IMR-90 (cell line): ENCODE data around the gene WDR74. TPM values are rescaled to one million over a fixed set of nuclear protein-coding genes. Genes with fewer than 3 reads are reported as not detected.

ENCODE experiments used
- ATAC-seq: fragments of 200-7000 bp; cut with Tn5 transposase; 2 replicates; pipeline ENCODE4 v1.9.1; 2020; ENCODE audit warnings: low read depth, mild to moderate bottlenecking, moderate library complexity
- BruUV-seq: library from RNA; stranded (reverse); fragments of 400-500 nt; replicated peaks from 2 replicates; lab custom pipeline; 2021; lab: Mats Ljungman, UMichigan
- CTCF ChIA-PET: fragments of 300-600 bp; formaldehyde crosslinking; extraction: SDS; loops from one replicate; lab custom pipeline; 2021; ENCODE audit warnings: antibody characterized with exemption; lab: Yijun Ruan, JAX
- POLR2A ChIA-PET: fragments of 300-600 bp; sonication (Branson Sonifier 250); formaldehyde crosslinking; loops from one replicate; lab custom pipeline; 2022; ENCODE audit warnings: antibody characterized with exemption; ENCODE audit not compliant: unreplicated experiment; lab: Charles Lee
- DNase-seq: peaks from one replicate; pipeline ENCODE4 v3.0.0; 2013
- H2AFZ ChIP-seq: replicated peaks from 2 replicates; pipeline ENCODE3; 2013; ENCODE audit warnings: low read length, mild to moderate bottlenecking; ENCODE audit not compliant: poor library complexity
- H2AK5ac ChIP-seq: 2 replicates; pipeline ENCODE4 v1.6.1; 2013; ENCODE audit warnings: low read depth, low read length, inconsistent platforms
- H2AK9ac ChIP-seq: replicated peaks from 2 replicates; pipeline ENCODE3; 2013; ENCODE audit warnings: mild to moderate bottlenecking, low read depth, low read length, moderate library complexity; ENCODE audit not compliant: poor library complexity
- H2BK120ac ChIP-seq: 2 replicates; pipeline ENCODE4 v1.6.1; 2013; ENCODE audit warnings: low read depth, low read length, inconsistent platforms
- H2BK15ac ChIP-seq: 3 replicates; pipeline ENCODE4 v1.6.1; 2013; ENCODE audit warnings: low read depth, low read length, inconsistent platforms
- H2BK20ac ChIP-seq: 2 replicates; pipeline ENCODE4 v1.6.1; 2013; ENCODE audit warnings: low read depth, mild to moderate bottlenecking, inconsistent platforms, low read length, moderate library complexity
- H2BK5ac ChIP-seq: 2 replicates; pipeline ENCODE4 v1.6.1; 2013; ENCODE audit warnings: mild to moderate bottlenecking, low read depth, low read length, inconsistent platforms; ENCODE audit not compliant: poor library complexity, severe bottlenecking
- H3K14ac ChIP-seq: replicated peaks from 2 replicates; pipeline ENCODE4 v1.6.1; 2013; ENCODE audit warnings: low read depth, low read length, inconsistent platforms
- H3K18ac ChIP-seq: 2 replicates; pipeline ENCODE4 v1.6.1; 2013; ENCODE audit warnings: low read depth, low read length, control low read depth
- H3K23ac ChIP-seq: 2 replicates; pipeline ENCODE4 v1.6.1; 2013; ENCODE audit warnings: low read depth, low read length, inconsistent platforms
- H3K27ac ChIP-seq: 2 replicates; pipeline ENCODE4 v1.5.1; 2013; ENCODE audit warnings: mild to moderate bottlenecking, control low read depth, low read length; ENCODE audit not compliant: insufficient read depth
- H3K27me3 ChIP-seq: 2 replicates; pipeline ENCODE4 v1.6.1; 2013; ENCODE audit warnings: low read length; ENCODE audit not compliant: control insufficient read depth, insufficient read depth
- H3K36me3 ChIP-seq: 2 replicates; pipeline ENCODE4 v1.6.1; 2013; ENCODE audit warnings: low read length, mixed read lengths; ENCODE audit not compliant: control insufficient read depth, insufficient read depth
- H3K4ac ChIP-seq: 2 replicates; pipeline ENCODE4 v1.6.1; 2013; ENCODE audit warnings: low read depth, low read length, inconsistent platforms
- H3K4me1 ChIP-seq: 2 replicates; pipeline ENCODE4 v1.6.1; 2013; ENCODE audit warnings: low read length, mixed read lengths; ENCODE audit not compliant: control insufficient read depth, insufficient read depth
- H3K4me2 ChIP-seq: 2 replicates; pipeline ENCODE4 v1.6.1; 2013; ENCODE audit warnings: low read depth, mild to moderate bottlenecking, control low read depth, low read length, moderate library complexity
- H3K4me3 ChIP-seq: 2 replicates; pipeline ENCODE4 v1.5.1; 2013; ENCODE audit warnings: low read depth, mild to moderate bottlenecking, control low read depth, low read length, moderate library complexity; ENCODE audit not compliant: insufficient read depth
- H3K56ac ChIP-seq: 2 replicates; pipeline ENCODE4 v1.6.1; 2013; ENCODE audit warnings: low read length, inconsistent platforms; ENCODE audit not compliant: insufficient read depth; ENCODE audit errors: extremely low read depth
- H3K79me1 ChIP-seq, 2 experiments: 2 replicates each; pipeline ENCODE4 v1.6.1; 2013; ENCODE audit warnings: low read length in 2 of 2, inconsistent platforms in 1 of 2, low read depth in 1 of 2
- H3K9ac ChIP-seq: 2 replicates; pipeline ENCODE4 v1.6.1; 2013; ENCODE audit warnings: low read depth, low read length, control low read depth
- H3K9me1 ChIP-seq: 2 replicates; pipeline ENCODE4 v1.6.1; 2013; ENCODE audit warnings: low read length, inconsistent platforms; ENCODE audit not compliant: insufficient read depth
- H3K9me3 ChIP-seq: 2 replicates; pipeline ENCODE4 v1.6.1; 2013; ENCODE audit warnings: low read length; ENCODE audit not compliant: control insufficient read depth, insufficient read depth
- H4K20me1 ChIP-seq: 2 replicates; pipeline ENCODE4 v1.6.1; 2013; ENCODE audit warnings: low read length, inconsistent platforms; ENCODE audit not compliant: insufficient read depth
- H4K5ac ChIP-seq: 2 replicates; pipeline ENCODE4 v1.6.1; 2013; ENCODE audit warnings: mild to moderate bottlenecking, low read depth, low read length, control low read depth
- H4K8ac ChIP-seq, 2 experiments: 2 replicates each; pipeline ENCODE4 v1.6.1; 2013; ENCODE audit warnings: low read depth in 2 of 2, low read length in 2 of 2, control low read depth in 1 of 2, inconsistent platforms in 1 of 2
- H4K91ac ChIP-seq: 2 replicates; pipeline ENCODE4 v1.6.1; 2013; ENCODE audit warnings: low read depth, low read length, inconsistent platforms; ENCODE audit not compliant: insufficient read depth
- BHLHE40 ChIP-seq: fragments of 150-350 bp; IDR thresholded peaks from 2 replicates; pipeline ENCODE4 v1.6.1; 2016; ENCODE audit warnings: mild to moderate bottlenecking, low read depth, low read length
- CEBPB ChIP-seq: IDR thresholded peaks from 2 replicates; pipeline ENCODE4 v1.6.1; 2012; ENCODE audit warnings: low read depth, low read length, improper control_type of control experiment
- CHD1 ChIP-seq: IDR thresholded peaks from 2 replicates; pipeline ENCODE4 v1.6.1; 2012; ENCODE audit warnings: low read depth, low read length, improper control_type of control experiment
- CTCF ChIP-seq: conservative IDR thresholded peaks from 2 replicates; pipeline ENCODE4 v1.5.1; 2012; ENCODE audit warnings: mild to moderate bottlenecking, low read depth, low read length, improper control_type of control experiment
- ELK1 ChIP-seq: fragments of 150-350 bp; IDR thresholded peaks from 2 replicates; pipeline ENCODE4 v1.6.1; 2016; ENCODE audit warnings: low read depth, mild to moderate bottlenecking, low read length, moderate library complexity, borderline replicate concordance
- FOS ChIP-seq: fragments of 150-350 bp; IDR thresholded peaks from 2 replicates; pipeline ENCODE4 v1.6.1; 2016; ENCODE audit warnings: low read depth, low read length
- MAFK ChIP-seq: IDR thresholded peaks from 2 replicates; pipeline ENCODE4 v1.6.1; 2012; ENCODE audit warnings: low read depth, low read length, improper control_type of control experiment
- NFE2L2 ChIP-seq: fragments of 150-350 bp; IDR thresholded peaks from 2 replicates; pipeline ENCODE4 v1.6.1; 2016; ENCODE audit warnings: low read depth, mild to moderate bottlenecking, low read length
- POLR2A ChIP-seq: IDR thresholded peaks from 2 replicates; pipeline ENCODE4 v1.6.1; 2012; ENCODE audit warnings: mild to moderate bottlenecking, low read depth, low read length
- RCOR1 ChIP-seq: IDR thresholded peaks from 2 replicates; pipeline ENCODE4 v1.6.1; 2012; ENCODE audit warnings: mild to moderate bottlenecking, low read length, improper control_type of control experiment; ENCODE audit not compliant: insufficient replicate concordance
- RFX5 ChIP-seq: IDR thresholded peaks from 2 replicates; pipeline ENCODE4 v1.8.0; 2012; ENCODE audit warnings: low read depth, mild to moderate bottlenecking, low read length, moderate library complexity
- SMC3 ChIP-seq: fragments of 150-350 bp; IDR thresholded peaks from 2 replicates; pipeline ENCODE4 v1.6.1; 2016; ENCODE audit warnings: low read depth, mild to moderate bottlenecking, antibody characterized with exemption, low read length, moderate library complexity
- USF2 ChIP-seq: fragments of 150-350 bp; IDR thresholded peaks from 2 replicates; pipeline ENCODE4 v1.6.1; 2017; ENCODE audit warnings: mild to moderate bottlenecking, antibody characterized with exemption, low read length, low read depth
- WGBS, 2 experiments: methylation state at CpG; one replicate each; pipeline versions ENCODE4 v1.1.5 to v1.1.7; 2013; ENCODE audit warnings: missing lambda C conversion rate in 2 of 2; ENCODE audit not compliant: insufficient read length in 1 of 2; ENCODE audit errors: extremely low coverage in 2 of 2; 5-methylcytosine and 5-hydroxymethylcytosine counted together
- dilution Hi-C: fragments of 300-500 bp; cut with HindIII; formaldehyde crosslinking; loops from one replicate; pipeline ENCODE4 v1.14.3; 2018; ENCODE audit warnings: low sequenced_read_pairs; ENCODE audit not compliant: unreplicated experiment
- in situ Hi-C: fragments of 300-500 bp; cut with MboI; formaldehyde crosslinking; loops from 3 replicates; pipeline ENCODE4 v1.14.3; 2019; ENCODE audit warnings: low sequenced_read_pairs, inconsistent platforms, mixed read lengths
- intact Hi-C: fragments of 100-400 bp; cut with micrococcal nuclease; formaldehyde crosslinking; loops from 2 replicates; pipeline ENCODE4 v1.10.0; 2022
- polyA plus RNA-seq, 3 experiments: library from polyadenylated mRNA; depleted of rRNA; stranded (reverse); fragments of >200 nt; gene quantifications; 2 replicates each; pipeline ENCODE4 v1.2.3, GENCODE V29; 2012; ENCODE audit warnings: low replicate concordance in 1 of 3
- total RNA-seq: library from RNA; depleted of rRNA; stranded (reverse); fragments of >200 nt; gene quantifications from 2 replicates; pipeline ENCODE4 v1.2.3, GENCODE V29; 2012

Gene WDR74
- total and polyA plus RNA-seq, 2 of the 4 experiments (the other 2 are of a cell fraction) = 38.4 to 44.3 TPM

- Histone ChIP-seq H3K9ac (no peak overlapping the region), H4K5ac (no peak overlapping the region), H4K20me1 (peaks cover 61% of the 10 kb centered on the region), H3K4ac (no peak overlapping the region), H2AK9ac (no peak overlapping the region), H3K79me1 (peaks cover 18 to 52% of the 10 kb centered on the region in 2 experiments), H4K8ac (no peak overlapping the region), H2AK5ac (no peak overlapping the region), H2BK15ac (no peak overlapping the region), H3K4me2 (no peak overlapping the region), H3K4me3 (no peak overlapping the region), H2AFZ (no peak overlapping the region), H3K27ac (no peak overlapping the region), H3K14ac (no peak overlapping the region), H3K23ac (peak overlapping the region; percentile 59; the same call in 1 of the 2 replicates), H3K27me3 (no peaks in the 10 kb centered on the region), H2BK5ac (no peak overlapping the region), H2BK20ac (no peak overlapping the region), H3K56ac (no peak overlapping the region), H3K18ac (no peak overlapping the region), H3K36me3 (peaks cover 54% of the 10 kb centered on the region), H3K9me3 (no peaks in the 10 kb centered on the region), H2BK120ac (no peak overlapping the region), H3K4me1 (peaks cover 17% of the 10 kb centered on the region; the same call in 1 of the 2 replicates), H4K91ac (no peak overlapping the region), H3K9me1 (peaks cover 21% of the 10 kb centered on the region; the same call in 1 of the 2 replicates)
- POLR2A ChIA-PET = interaction anchor here (0.6 to 1.4 kb wide), 3 partner anchors 8 to 506 kb away, joined by 3 to 8 read pairs (median 5); partner anchors contain the start of gene SLC3A2
- TF ChIP-seq RFX5 (no peak), CTCF (no peak), POLR2A (no peak), RCOR1 (no peak), ELK1 (no peak), BHLHE40 (no peak), MAFK (no peak), CHD1 (no peak), NFE2L2 (no peak), USF2 (no peak), FOS (no peak), SMC3 (no peak), CEBPB (no peak)
- intact Hi-C loops (no loop called here), dilution Hi-C loops (no loop called here), in situ Hi-C loops (loop anchor here (25.0 kb wide), 1 partner anchor 773 kb away; the partner anchor contains the start of gene ATL3)
- ATAC-seq (no peak), DNase-seq (no peak)
- CTCF ChIA-PET = no interaction called here
- 80% methylated on average over 1 of the region's 2 CpGs; no CpG with 5 or more reads in 1 of the 2 experiments for WGBS, 2 experiments
- no TSS peak for BruUV-seq
Observed at GRCh38 chr11:62889126-62889483, 49.7 kb upstream of the WDR74 start.
